ENCODE data around the gene ZNF593. TPM values are rescaled to one million over a fixed set of nuclear protein-coding genes. Genes with fewer than 3 reads are reported as not detected.

The ZNF593 gene
- total and polyA plus RNA-seq, 12 donors: 10.7 to 159 (median 19.1) TPM

- no peak within 1 kb of the TSS for H3K27ac ChIP-seq
- ATAC-seq: peak in 1 of 8 donors; percentile 28
- H3K27me3 ChIP-seq: no peaks in the 10 kb centered on the region
- no peak within 1 kb of the TSS for H3K4me3 ChIP-seq
- intact Hi-C loops (cut with DNase I): no loop called here
- WGBS, 2 donors: 45 to 46% methylated on average over 16 of the region's 16 CpGs
- no peaks in the 10 kb centered on the region for H3K4me1 ChIP-seq
- no peaks in the 10 kb centered on the region for H3K9me3 ChIP-seq
- H3K36me3 ChIP-seq: no peaks in the 10 kb centered on the region
- no peak for DNase-seq
- peak in 5 of 9 donors; percentile 11 to 27 (median 24) for TF ChIP-seq CTCF (IDR thresholded peaks at IDR 0.05)
Observed at GRCh38 chr1:26190373-26190987, 20.8 kb downstream of the ZNF593 start, which contains the start of gene CATSPER4. CATSPER4 (plus strand) TSS chr1:26190602; CDS start chr1:26190628, 26 bp downstream.

- peaks cover 0 to 2% (median 0%) of the 10 kb centered on the region in 7 donors for H3K27me3 ChIP-seq
- ATAC-seq: no peak
- no peak overlapping the region for H3K27ac ChIP-seq
- intact Hi-C loops (cut with DNase I): no loop called here
- H3K4me1 ChIP-seq: no peaks in the 10 kb centered on the region
- no peak overlapping the region for H3K4me3 ChIP-seq
- H3K36me3 ChIP-seq: no peaks in the 10 kb centered on the region
- DNase-seq: no peak
- 23 to 31% methylated on average over 3 of the region's 3 CpGs for WGBS, 2 donors
- TF ChIP-seq CTCF (IDR thresholded peaks at IDR 0.05): no peak
- H3K9me3 ChIP-seq: no peaks in the 10 kb centered on the region
Observed at GRCh38 chr1:26191739-26192138, 22.0 kb downstream of the ZNF593 start.

- no peak overlapping the region for H3K4me3 ChIP-seq
- intact Hi-C loops (cut with DNase I): no loop called here
- H3K4me1 ChIP-seq: peaks cover 0 to 2% (median 0%) of the 10 kb centered on the region in 9 donors
- no peaks in the 10 kb centered on the region for H3K36me3 ChIP-seq
- H3K27ac ChIP-seq: no peak overlapping the region
- ATAC-seq: no peak
- TF ChIP-seq CTCF (IDR thresholded peaks at IDR 0.05): no peak
- 59 to 94% methylated on average over 3 of the region's 3 CpGs for WGBS, 2 donors
- H3K27me3 ChIP-seq: peaks cover 0 to 10% (median 0%) of the 10 kb centered on the region in 7 donors
- no peak for DNase-seq
- no peaks in the 10 kb centered on the region for H3K9me3 ChIP-seq
Observed at GRCh38 chr1:26195805-26196204, 26.1 kb downstream of the ZNF593 start.

- no peaks in the 10 kb centered on the region for H3K36me3 ChIP-seq
- ATAC-seq (no peak), DNase-seq (no peak)
- H3K4me3 ChIP-seq: no peak overlapping the region
- H3K9me3 ChIP-seq: no peaks in the 10 kb centered on the region
- peaks cover 0 to 12% (median 0%) of the 10 kb centered on the region in 9 donors for H3K4me1 ChIP-seq
- no peak for TF ChIP-seq CTCF (IDR thresholded peaks at IDR 0.05)
- 86 to 96% methylated on average over 3 of the region's 3 CpGs for WGBS, 2 donors
- intact Hi-C loops (cut with DNase I): no loop called here
- peaks cover 0 to 10% (median 0%) of the 10 kb centered on the region in 7 donors for H3K27me3 ChIP-seq
- no peak overlapping the region for H3K27ac ChIP-seq
Observed at GRCh38 chr1:26197301-26197700, 27.6 kb downstream of the ZNF593 start.
